HUDEP-2 (cell line): ENCODE data around the gene POLR2I.
"Not testable (repeated sequence)": the region's sequence is repeated elsewhere in the genome, so short reads cannot be mapped to it uniquely, and the experiment has no call there.

ENCODE experiments used
- DNase-seq, 76 experiments: peaks; one replicate each; lab custom pipeline; 2025; ENCODE audit not compliant: unreplicated experiment in 76 of 76; lab: John Stamatoyannopoulos, UW

Gene POLR2I

DNA sequence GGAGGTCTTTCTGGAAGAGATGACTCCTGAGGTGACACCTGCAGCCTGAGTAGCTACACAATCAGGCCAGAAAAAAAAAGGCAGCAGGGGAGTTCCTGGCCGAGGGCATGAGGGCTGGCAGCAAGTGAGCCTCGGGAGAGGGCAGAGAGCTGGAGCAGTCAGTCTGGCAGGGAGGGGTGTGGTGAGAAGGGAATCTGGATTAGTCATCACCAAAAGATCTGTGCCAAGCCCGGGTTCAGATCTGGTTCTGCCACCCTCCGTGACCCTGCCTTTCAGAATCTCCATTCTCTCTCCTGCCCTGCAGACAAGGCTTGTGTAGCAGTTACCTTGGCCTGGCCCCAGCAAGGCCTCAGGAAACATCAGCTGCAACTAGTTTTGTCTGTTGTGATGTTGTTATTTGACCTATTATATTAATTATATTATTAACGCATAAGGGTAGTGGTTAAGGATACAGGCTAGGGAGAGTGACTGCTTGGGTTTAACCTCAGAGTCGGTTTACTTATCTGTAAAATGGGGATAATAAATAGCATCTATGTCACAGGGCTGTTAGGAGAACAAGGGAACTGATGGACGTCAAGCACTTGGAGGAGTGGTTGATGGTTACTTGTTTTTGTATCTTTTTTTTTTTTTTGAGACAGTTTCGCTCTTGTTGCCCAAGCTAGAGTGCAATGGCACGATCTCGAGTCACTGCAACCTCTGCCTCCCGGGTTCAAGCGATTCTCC, 22.4 kb upstream of the POLR2I start:
- peak in 70 of 76 experiments; percentile 20 to 82 (median 59) for DNase-seq

DNA sequence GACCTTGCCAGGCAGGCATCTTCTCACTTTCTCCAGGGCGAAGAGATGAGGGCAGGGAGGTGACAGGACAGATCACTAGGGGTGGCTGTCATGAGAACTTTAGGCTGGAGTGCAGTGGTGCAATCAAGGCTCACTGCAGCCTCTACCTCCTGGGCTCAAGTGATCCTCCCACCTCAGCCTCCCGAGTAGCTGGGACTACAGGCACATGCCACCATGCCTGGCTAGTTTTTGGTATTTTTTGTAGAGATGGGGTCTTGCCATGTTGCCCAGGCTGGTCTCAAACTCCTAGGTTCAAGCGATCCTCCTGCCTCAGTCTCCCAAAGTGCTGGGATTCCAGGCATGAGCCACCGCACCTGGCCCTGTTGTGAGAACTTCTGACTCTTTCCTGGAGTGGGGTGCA, 20.2 kb upstream of the POLR2I start:
- not testable (repeated sequence) for DNase-seq

- DNase-seq: not testable (repeated sequence)
These were observed 16.5 kb upstream of the POLR2I start for GRCh38 chr19:36131221-36131620.

DNA sequence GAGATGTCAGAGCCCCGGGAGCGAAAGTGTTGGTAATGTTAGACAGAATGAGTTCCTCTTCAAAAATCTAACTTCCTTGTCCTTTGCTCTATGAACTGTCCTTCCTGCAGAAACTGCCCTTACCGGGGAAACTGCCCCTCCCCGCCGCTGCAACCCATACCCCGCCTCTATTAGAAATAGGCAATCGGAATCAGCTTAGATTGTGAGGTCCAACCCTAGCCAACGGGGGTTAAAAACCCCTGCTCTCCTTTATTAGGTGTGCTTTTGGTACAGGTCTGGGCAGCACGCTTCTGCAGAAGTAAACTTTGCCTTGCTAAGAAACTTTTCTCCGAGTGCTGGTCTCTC, 13.7 kb upstream of the POLR2I start:
- DNase-seq: no peak

- DNase-seq: no peak
These were observed 10.9 kb upstream of the POLR2I start for GRCh38 chr19:36125557-36125956.

DNA sequence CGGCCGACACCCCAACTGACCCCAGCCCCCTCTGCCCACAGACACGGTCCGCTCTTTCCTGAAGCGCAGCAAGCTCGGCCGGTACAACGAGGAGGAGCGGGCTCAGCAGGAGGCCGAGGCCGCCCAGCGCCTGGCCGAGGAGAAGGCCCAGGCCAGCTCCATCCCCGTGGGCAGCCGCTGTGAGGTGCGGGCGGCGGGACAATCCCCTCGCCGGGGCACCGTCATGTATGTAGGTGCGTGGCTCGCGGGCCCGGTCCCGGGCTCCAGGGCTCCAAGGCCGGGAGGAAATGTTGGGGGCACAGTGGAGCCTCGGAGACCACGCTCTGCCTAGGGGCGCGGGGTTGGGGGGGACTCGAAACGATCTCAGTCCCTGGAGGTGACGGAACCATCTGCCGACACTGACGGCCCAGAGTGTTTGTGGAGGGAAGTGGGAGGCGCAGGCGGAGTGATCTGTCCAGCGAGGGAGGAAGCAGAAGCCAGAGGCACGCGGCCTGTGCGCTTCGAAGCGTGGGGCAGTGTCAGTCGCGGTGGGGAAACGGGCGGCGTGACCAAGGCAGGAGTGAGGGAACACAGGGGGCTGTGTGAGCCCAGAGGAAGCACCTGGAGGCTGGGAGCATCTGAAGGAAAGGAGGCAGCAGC, 6.9 kb upstream of the POLR2I start:
- no peak for DNase-seq

- no peak for DNase-seq
These were observed 6.3 kb upstream of the POLR2I start for GRCh38 chr19:36120984-36121358.

DNA sequence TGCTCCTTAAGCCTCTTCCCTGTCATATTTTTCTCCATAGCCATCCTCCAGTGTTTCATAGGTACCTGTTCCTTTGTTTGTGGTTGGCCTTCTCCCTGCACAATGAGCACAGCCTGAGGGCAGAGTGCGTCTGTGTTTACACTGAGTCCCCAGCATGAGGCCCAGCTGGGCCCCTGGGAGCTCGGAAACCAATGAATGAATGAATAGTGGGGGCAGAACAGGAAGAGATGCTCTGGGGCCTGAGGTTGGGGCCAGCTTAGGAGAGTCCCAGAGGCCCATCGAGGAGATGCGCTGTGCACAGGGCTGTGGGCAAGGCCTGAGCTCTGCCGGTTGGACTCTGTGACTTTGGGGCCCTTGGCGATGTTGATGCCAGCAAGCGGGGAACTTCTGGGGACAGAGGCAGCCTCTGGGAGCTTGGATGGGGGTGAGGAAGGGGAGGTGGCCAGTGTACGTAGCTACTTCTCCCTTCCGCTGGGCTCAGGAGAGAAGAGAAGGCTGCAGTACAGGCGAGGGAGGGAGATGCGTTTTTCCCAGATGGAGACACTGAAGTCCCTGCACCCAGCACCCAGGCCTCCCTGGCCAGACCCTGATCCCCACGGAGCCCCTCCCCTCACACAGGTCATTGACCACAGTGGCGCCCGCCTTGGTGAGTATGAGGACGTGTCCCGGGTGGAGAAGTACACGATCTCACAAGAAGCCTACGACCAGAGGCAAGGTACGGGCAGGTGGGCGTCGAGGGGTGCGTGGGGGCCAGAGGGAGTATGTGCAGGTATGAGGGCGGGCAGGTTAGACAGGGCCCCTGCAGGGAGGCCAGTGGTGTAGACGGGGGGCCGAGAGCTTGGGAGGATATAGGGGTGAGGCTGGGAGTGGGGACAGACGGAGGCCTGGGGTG, 5.7 kb upstream of the POLR2I start:
- DNase-seq: no peak

GRCh38 chr19:36116344-36116637, 1.6 kb upstream of the POLR2I start:
- no peak for DNase-seq

GRCh38 chr19:36115453-36116343, 1.0 kb upstream of the POLR2I start, which contains the start of gene TBCB:
TBCB (plus strand) TSS chr19:36115468; CDS start chr19:36115561, 93 bp downstream.
- DNase-seq: peak in 44 of 76 experiments; percentile 33 to 95 (median 87)

DNA sequence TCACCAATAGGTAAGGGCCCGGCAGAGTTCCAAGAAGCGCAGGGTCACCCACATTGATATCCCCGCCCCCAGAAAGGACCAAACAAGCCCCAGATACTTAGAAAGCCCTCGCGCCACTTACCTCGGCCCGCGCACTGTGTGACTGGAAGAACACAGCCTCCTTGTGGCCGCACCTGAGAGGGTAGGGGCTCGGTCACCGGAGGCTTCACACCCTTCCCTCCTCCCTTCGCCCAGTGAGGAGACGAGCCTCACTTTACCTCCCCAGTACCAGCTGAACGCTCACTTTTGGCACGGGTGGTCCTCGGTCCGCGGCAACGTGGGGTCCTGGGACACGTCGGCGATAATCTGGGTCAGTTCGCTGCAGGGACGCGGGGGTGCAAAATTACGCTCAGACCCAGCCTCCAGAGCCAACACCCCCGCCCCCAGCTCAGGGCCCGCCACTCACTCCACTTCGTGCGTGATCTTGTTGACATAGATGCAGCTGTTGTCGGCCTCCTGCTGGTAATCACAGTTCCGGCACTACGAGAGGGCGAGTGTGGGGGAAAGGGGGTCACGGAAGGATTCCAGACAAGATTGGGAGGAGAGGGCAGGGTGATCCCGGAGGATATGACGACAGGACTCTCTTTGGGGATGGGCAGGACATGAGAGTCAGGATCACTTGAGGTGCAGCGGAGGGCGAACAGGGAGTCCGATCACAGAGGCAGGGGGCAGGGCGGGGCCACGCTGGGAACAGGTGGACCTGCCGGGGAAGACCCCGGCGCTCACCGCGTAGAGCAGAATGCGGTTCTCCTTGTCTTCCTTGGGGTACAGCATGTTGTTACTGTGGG, 568 bp downstream of the POLR2I start:
- peak in 6 of 76 experiments; percentile 22 to 51 (median 30) for DNase-seq

GRCh38 chr19:36113425-36113824, 1.2 kb downstream of the POLR2I start:
- DNase-seq: no peak

- DNase-seq: no peak
These were observed 2.0 kb downstream of the POLR2I start for GRCh38 chr19:36112678-36113077.

DNA sequence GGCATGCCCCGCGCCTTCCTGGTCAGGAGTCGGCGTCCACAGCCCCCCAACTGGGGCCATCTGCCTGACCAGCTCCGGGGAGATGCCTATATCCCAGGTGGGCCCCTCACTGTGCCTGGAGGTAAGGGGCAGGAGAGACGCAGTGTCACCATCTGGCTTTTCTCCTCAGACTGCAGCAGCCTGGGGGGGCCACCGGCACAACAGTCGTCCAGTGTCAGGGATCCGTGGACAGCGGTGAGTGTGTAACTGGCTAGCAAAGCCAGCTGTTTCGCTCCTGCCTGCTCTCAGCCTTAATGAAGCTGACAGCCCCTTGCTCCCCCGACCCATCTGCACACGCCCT, 3.5 kb downstream of the POLR2I start:
- no peak for DNase-seq

GRCh38 chr19:36110487-36111199, 4.0 kb downstream of the POLR2I start, which contains the start of gene OVOL3:
OVOL3 (plus strand) TSS chr19:36111143; CDS start chr19:36111203, 60 bp downstream.
- DNase-seq: no peak

- DNase-seq: no peak
These were observed 6.0 kb downstream of the POLR2I start for GRCh38 chr19:36108684-36109083.

- DNase-seq: no peak
These were observed 7.7 kb downstream of the POLR2I start for GRCh38 chr19:36106991-36107390.

DNA sequence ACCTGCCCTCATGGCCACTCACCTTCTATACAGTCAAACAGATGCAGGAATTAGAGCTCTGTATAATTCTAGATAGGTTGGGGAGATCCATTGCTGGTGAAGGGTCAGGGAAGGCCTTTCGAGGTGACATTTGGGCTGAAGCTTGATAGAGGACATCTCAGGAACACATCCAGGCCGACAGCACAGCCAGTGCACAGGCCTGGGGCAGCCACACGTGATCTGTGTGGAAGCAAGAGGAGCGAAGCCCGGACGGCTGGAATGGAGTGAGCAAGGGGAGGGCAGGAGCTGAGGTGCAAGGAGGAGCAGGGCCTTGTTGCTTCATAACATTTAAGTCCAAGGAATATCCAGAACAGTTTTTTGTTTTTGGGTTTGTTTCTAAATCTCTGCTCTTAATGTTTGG, 8.2 kb downstream of the POLR2I start:
- DNase-seq: no peak
